Hepatocyte (in vitro differentiated cells): ENCODE measurements around the gene STIM2. TPM values are rescaled to one million over a fixed set of nuclear protein-coding genes. Genes with fewer than 3 reads are reported as not detected.

Experiments used
- DNase-seq: peaks from one replicate; pipeline ENCODE4 v3.0.0-alpha.2; 2016; ENCODE audit warnings: low spot score
- H2AFZ ChIP-seq: fragments of 200-600 bp; sonication (generic); 2 replicates; pipeline ENCODE4 v1.6.0; 2016; ENCODE audit warnings: antibody characterized with exemption, mild to moderate bottlenecking
- H3K27ac ChIP-seq: fragments of 200-600 bp; sonication (generic); 2 replicates; pipeline ENCODE4 v1.5.1; 2016; ENCODE audit warnings: mild to moderate bottlenecking
- H3K27me3 ChIP-seq: fragments of 200-600 bp; sonication (generic); 2 replicates; pipeline ENCODE4 v1.6.1; 2016
- H3K36me3 ChIP-seq: fragments of 200-600 bp; sonication (generic); replicated peaks from 2 replicates; pipeline ENCODE4 v1.5.1; 2016; ENCODE audit warnings: low read depth; ENCODE audit not compliant: insufficient read depth
- H3K4me1 ChIP-seq: fragments of 200-600 bp; sonication (generic); 2 replicates; pipeline ENCODE4 v1.5.1; 2016; ENCODE audit warnings: mild to moderate bottlenecking, moderate library complexity; ENCODE audit not compliant: insufficient read depth
- H3K4me2 ChIP-seq: fragments of 200-600 bp; sonication (generic); 2 replicates; pipeline ENCODE4 v1.6.0; 2016
- H3K4me3 ChIP-seq: fragments of 200-600 bp; sonication (generic); 2 replicates; pipeline ENCODE4 v1.5.1; 2016; ENCODE audit warnings: mild to moderate bottlenecking
- H3K79me2 ChIP-seq: fragments of 200-600 bp; sonication (generic); 2 replicates; pipeline ENCODE4 v1.6.0; 2017; ENCODE audit warnings: mild to moderate bottlenecking
- H3K9me2 ChIP-seq: fragments of 200-600 bp; sonication (generic); replicated peaks from 2 replicates; pipeline ENCODE4 v1.6.0; 2017; ENCODE audit warnings: mild to moderate bottlenecking; ENCODE audit not compliant: insufficient read depth
- H3K9me3 ChIP-seq: fragments of 200-600 bp; sonication (generic); 2 replicates; pipeline ENCODE4 v1.5.1; 2016; ENCODE audit warnings: low read depth, mild to moderate bottlenecking
- H4K20me1 ChIP-seq: fragments of 200-600 bp; sonication (generic); 2 replicates; pipeline ENCODE4 v1.6.0; 2016; ENCODE audit warnings: mild to moderate bottlenecking; ENCODE audit not compliant: insufficient read depth, poor library complexity, severe bottlenecking
- CTCF ChIP-seq: fragments of 200-600 bp; sonication (generic); IDR thresholded peaks from 2 replicates; pipeline ENCODE4 v1.5.1; 2016; ENCODE audit warnings: antibody characterized with exemption, mild to moderate bottlenecking; ENCODE audit not compliant: poor library complexity
- EZH2 ChIP-seq: fragments of 200-600 bp; sonication (generic); IDR thresholded peaks from 2 replicates; pipeline ENCODE4 v1.6.1; 2016; ENCODE audit warnings: antibody characterized with exemption, mild to moderate bottlenecking, borderline replicate concordance
- EZH2phosphoT487 ChIP-seq: fragments of 200-600 bp; sonication (generic); IDR thresholded peaks from one replicate; pipeline ENCODE4 v1.6.1; 2018; ENCODE audit warnings: antibody characterized with exemption, mild to moderate bottlenecking, low read depth, moderate library complexity; ENCODE audit not compliant: unreplicated experiment, severe bottlenecking
- WGBS: methylation state at CpG from one replicate; pipeline ENCODE4 v1.1.6; 2016; ENCODE audit warnings: low lambda C conversion rate; ENCODE audit errors: missing lambda C conversion rate; 5-methylcytosine and 5-hydroxymethylcytosine counted together
- polyA plus RNA-seq: library from polyadenylated mRNA; unstranded; fragments of >200 nt; fragmentation: Nextera tagmentation; extraction: Ambion mirVana; gene quantifications from 2 replicates; pipeline ENCODE4 v1.2.1, GENCODE V29; 2016
- total RNA-seq: library from RNA; depleted of rRNA; stranded (reverse); fragments of >200 nt; gene quantifications from 2 replicates; pipeline ENCODE4 v1.2.3, GENCODE V29; 2014

The STIM2 gene
- total and polyA plus RNA-seq, 2 experiments from 2014 or later = 13.2 to 17.0 TPM

GRCh38 chr4:27007507-27007906 is 146.9 kb downstream of the STIM2 start:
- Histone ChIP-seq H3K27me3 (no peaks in the 10 kb centered on the region), H3K4me1 (peaks cover 13% of the 10 kb centered on the region), H3K27ac (no peak overlapping the region), H3K4me2 (no peak overlapping the region), H3K9me3 (no peaks in the 10 kb centered on the region), H3K4me3 (no peak overlapping the region), H4K20me1 (no peaks in the 10 kb centered on the region), H3K79me2 (no peaks in the 10 kb centered on the region), H3K36me3 (no peaks in the 10 kb centered on the region), H3K9me2 (no peaks in the 10 kb centered on the region), H2AFZ (no peak overlapping the region)
- 81% methylated on average over 3 of the region's 3 CpGs for WGBS
- TF ChIP-seq EZH2 (no peak), EZH2phosphoT487 (no peak), CTCF (no peak)
- DNase-seq = no peak

GRCh38 chr4:27008679-27009078 is 148.0 kb downstream of the STIM2 start:
- Histone ChIP-seq H2AFZ (no peak overlapping the region), H3K79me2 (no peaks in the 10 kb centered on the region), H3K9me3 (no peaks in the 10 kb centered on the region), H3K9me2 (no peaks in the 10 kb centered on the region), H3K36me3 (no peaks in the 10 kb centered on the region), H3K27me3 (no peaks in the 10 kb centered on the region), H3K4me1 (peaks cover 6% of the 10 kb centered on the region), H3K4me2 (no peak overlapping the region), H3K27ac (no peak overlapping the region), H3K4me3 (no peak overlapping the region), H4K20me1 (no peaks in the 10 kb centered on the region)
- no peak for DNase-seq
- 72% methylated on average over 4 of the region's 4 CpGs for WGBS
- TF ChIP-seq EZH2 (no peak), CTCF (no peak), EZH2phosphoT487 (no peak)

- no peaks in the 10 kb centered on the region for H4K20me1 ChIP-seq
- DNase-seq = no peak
- no peak overlapping the region for H2AFZ ChIP-seq
- no peaks in the 10 kb centered on the region for H3K79me2 ChIP-seq
- H3K27ac ChIP-seq = no peak overlapping the region
- H3K9me2 ChIP-seq = no peaks in the 10 kb centered on the region
- H3K4me2 ChIP-seq = no peak overlapping the region
- WGBS = 55% methylated on average over 4 of the region's 4 CpGs
- TF ChIP-seq EZH2 = no peak
- H3K36me3 ChIP-seq = no peaks in the 10 kb centered on the region
- H3K27me3 ChIP-seq = no peaks in the 10 kb centered on the region
- peaks cover 5% of the 10 kb centered on the region for H3K4me1 ChIP-seq
- H3K4me3 ChIP-seq = no peak overlapping the region
- H3K9me3 ChIP-seq = no peaks in the 10 kb centered on the region
These were observed 148.9 kb downstream of the STIM2 start for GRCh38 chr4:27009539-27009938.

DNA sequence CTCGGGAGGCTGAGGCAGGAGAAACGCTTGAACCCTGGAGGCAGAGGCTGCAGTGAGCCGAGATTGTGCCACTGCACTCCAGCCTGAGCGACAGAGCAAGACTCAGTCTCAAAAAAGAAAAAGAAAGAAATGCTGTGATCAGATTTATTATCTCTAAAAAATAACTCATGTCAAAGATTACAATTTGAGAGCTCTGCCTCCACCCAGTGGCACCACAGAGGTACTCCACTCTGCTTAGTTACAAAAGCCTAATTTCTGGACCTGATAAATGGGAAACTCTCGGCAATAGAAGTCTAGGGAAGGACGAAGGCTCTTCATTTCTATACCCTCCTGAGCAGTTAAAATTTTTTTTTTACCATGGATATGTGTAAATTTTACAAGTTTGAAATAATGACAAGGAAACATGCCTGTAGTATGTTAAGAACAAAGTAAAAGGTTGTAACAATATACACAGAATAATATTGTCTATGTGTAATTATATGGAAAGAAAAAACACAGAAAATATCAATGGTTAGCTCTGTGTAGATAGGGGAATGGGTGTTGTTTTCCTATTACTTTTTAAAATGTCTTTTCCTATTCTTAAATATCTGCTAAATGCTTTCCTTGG is 149.8 kb downstream of the STIM2 start:
- Histone ChIP-seq H3K27ac (no peak overlapping the region), H4K20me1 (no peaks in the 10 kb centered on the region), H3K9me3 (no peaks in the 10 kb centered on the region), H3K79me2 (no peaks in the 10 kb centered on the region), H3K27me3 (no peaks in the 10 kb centered on the region), H3K4me2 (no peak overlapping the region), H3K4me1 (peaks cover 5% of the 10 kb centered on the region), H3K4me3 (no peak overlapping the region), H3K36me3 (no peaks in the 10 kb centered on the region), H3K9me2 (no peaks in the 10 kb centered on the region), H2AFZ (no peak overlapping the region)
- DNase-seq = peak; percentile 79
- WGBS = 53% methylated on average over 6 of the region's 6 CpGs
- no peak for TF ChIP-seq EZH2
- peak; percentile 97 for TF ChIP-seq CTCF
